GM21786 (cell line): ENCODE results near the gene ST6GALNAC3.

Experiments used
- ATAC-seq: cut with Tn5 transposase; IDR thresholded peaks from one replicate; pipeline ENCODE4 v1.9.1; 2021; ENCODE audit not compliant: unreplicated experiment

The ST6GALNAC3 gene

GRCh38 chr1:76140227-76140626 lies 65.7 kb downstream of the ST6GALNAC3 start:
- ATAC-seq = no peak

GRCh38 chr1:76141929-76142328 lies 67.4 kb downstream of the ST6GALNAC3 start:
- ATAC-seq = no peak

GRCh38 chr1:76142771-76143540 lies 68.4 kb downstream of the ST6GALNAC3 start:
- no peak for ATAC-seq

GRCh38 chr1:76144247-76144646 lies 69.7 kb downstream of the ST6GALNAC3 start:
- no peak for ATAC-seq

GRCh38 chr1:76145332-76145731 lies 70.8 kb downstream of the ST6GALNAC3 start:
- no peak for ATAC-seq

DNA sequence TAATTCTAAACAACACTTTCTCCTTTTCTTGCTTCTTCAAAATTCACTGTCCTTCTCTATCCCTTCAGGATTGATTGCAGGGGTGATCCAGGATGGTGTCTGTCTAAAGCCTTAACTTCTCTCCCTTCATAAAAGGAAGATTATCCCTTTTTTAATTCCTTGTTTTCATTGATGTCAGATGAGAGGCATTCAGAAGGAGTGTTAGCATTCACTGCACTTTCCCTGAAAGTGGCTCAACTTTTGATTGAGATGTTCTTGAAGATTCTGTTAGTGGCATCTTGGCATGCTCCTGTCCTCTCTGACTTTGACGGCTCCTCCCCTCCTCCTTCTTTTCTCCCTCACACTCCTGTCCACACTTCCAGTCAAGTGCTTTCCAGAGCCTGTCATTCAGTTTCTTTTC lies 71.6 kb downstream of the ST6GALNAC3 start:
- ATAC-seq = no peak

- no peak for ATAC-seq
These were observed 73.4 kb downstream of the ST6GALNAC3 start for GRCh38 chr1:76147917-76148316.

DNA sequence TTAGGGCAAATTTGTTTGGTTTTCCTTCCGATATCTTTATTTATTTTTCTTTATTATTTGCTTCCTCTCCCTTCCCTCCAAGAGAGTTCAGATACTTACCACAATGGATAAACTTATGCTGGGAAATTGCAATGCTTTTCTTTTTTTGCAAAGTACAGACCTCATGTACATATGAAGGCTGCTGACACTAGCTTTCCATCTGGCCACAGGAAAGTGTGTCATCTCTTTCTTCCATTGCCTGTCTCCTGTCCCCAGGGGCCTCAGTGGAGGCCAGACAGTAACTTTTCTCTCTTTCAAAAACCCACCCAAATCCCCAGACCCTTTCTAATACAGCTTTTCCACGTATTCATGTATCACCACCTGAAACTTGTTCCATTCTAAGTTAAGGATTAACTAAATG lies 73.9 kb downstream of the ST6GALNAC3 start:
- no peak for ATAC-seq

- no peak for ATAC-seq
These were observed 79.3 kb downstream of the ST6GALNAC3 start for GRCh38 chr1:76153841-76154205.

GRCh38 chr1:76154206-76154956 lies 79.8 kb downstream of the ST6GALNAC3 start:
- peak; percentile 93 for ATAC-seq

GRCh38 chr1:76156987-76157386 lies 82.4 kb downstream of the ST6GALNAC3 start:
- no peak for ATAC-seq

GRCh38 chr1:76158126-76158525 lies 83.6 kb downstream of the ST6GALNAC3 start:
- no peak for ATAC-seq

GRCh38 chr1:76160225-76160624 lies 85.7 kb downstream of the ST6GALNAC3 start:
- ATAC-seq = no peak

DNA sequence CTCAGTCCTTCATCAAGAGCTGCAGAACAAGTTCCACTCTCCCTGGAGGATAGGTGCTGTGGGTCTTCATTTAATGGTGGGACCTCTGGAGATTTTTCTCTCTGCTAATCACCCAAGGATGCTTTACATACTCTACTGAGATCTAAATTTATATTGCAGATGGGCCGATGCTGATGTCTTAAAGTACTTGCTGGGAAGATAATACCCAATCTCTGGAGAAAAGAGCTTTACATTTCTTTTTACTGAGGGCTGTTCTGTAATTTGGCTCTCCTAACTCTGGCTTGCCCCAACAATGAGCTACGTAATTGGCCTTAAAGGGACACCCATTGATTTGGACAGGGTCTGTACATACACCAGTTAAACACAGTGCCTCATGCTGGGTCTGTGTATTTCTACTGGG lies 86.9 kb downstream of the ST6GALNAC3 start:
- no peak for ATAC-seq

- no peak for ATAC-seq
These were observed 87.7 kb downstream of the ST6GALNAC3 start for GRCh38 chr1:76162254-76162653.

- ATAC-seq = no peak
These were observed 89.6 kb downstream of the ST6GALNAC3 start for GRCh38 chr1:76164165-76164564.

- no peak for ATAC-seq
These were observed 95.5 kb downstream of the ST6GALNAC3 start for GRCh38 chr1:76170084-76170483.

DNA sequence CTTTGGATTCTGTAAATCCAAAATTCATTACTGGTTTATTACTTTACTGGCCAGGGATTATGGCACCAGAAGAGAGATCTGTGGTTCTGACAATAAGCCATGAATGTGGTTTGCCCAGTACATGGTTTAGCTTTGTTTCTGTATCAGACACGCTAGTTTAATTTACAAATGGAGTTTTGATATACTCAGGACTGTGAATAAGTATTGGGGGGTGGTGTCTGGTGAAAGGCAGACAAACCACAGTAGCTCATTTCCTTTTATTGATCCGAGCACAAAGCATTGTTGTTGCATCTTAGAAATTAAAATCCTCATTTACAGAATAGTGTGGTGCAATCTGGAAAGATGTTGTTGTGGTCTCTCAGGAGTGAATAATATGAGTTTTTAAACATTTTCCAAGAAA lies 96.0 kb downstream of the ST6GALNAC3 start:
- ATAC-seq = no peak

DNA sequence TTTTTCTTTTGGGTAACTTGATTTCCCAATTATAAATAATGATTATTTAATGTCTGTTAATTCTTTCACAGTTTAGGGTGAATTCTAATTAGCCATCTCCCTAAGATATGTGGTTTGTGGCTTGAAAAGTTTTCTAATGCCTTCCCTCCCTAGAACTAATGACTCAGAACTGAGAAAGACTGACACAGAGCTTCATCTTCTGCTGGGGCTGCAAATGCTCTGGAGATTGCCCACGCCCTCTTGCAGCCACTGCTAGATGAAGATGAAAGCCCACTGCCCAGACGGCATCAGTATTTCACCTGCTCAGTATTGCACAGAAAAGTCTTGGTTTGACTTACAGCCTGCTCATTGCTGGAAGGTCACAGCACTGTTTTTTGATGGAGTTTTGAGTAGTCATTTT lies 101.5 kb downstream of the ST6GALNAC3 start:
- no peak for ATAC-seq

DNA sequence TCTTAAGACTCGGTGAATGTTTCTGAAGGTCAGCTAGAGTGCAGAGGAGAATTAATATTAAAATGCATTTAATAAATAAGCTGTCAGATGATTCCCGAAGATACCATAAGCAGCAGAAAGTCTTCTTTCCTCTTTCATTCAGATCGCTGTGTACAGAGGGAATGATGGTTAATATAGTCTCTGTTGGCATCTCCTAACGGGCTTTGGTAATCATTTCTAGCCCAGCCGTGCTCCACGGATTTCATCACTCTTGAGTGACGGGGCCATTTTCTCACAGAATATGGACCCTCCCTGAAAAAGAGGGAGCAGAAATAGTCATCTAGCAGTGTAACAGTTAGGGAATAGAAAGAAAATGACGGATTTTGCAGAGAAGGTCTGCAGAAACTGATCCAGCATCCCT lies 103.1 kb downstream of the ST6GALNAC3 start:
- ATAC-seq = no peak

GRCh38 chr1:76179219-76179698 lies 104.7 kb downstream of the ST6GALNAC3 start:
- no peak for ATAC-seq

DNA sequence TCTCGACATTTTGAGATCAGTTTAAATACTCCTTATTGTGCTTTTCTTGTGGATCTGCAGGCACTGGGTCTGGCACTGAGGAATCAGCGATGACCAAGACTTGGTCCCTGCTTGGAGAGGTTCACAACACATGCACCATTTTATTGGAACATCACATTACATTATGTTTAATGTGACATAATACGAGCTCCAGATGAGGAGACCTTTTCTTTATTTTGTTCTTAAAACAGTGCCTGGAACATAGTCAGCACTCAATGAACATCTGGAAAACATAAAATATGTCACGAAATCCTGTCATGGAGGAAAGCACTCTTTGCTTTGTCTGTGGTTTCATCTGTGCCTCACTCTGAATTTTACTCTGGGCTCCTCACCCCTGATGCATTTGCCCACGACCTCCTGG lies 110.7 kb downstream of the ST6GALNAC3 start:
- no peak for ATAC-seq
